Stimulated activated CD8-positive, alpha-beta memory T cell treated with anti-CD3 and anti-CD28 coated beads, Interleukin-2, amount 100 ng/mL, for 1 hour (primary cell): ENCODE data around the gene BCAS3.
"Not testable (repeated sequence)": the region's sequence is repeated elsewhere in the genome, so short reads cannot be mapped to it uniquely, and the experiment has no call there.

Experiments used
- DNase-seq, 2 donors: peaks; one replicate each; pipeline ENCODE4 v3.0.0-alpha.2; 2020; ENCODE audit warnings: low read depth in 2 of 2

Gene BCAS3

DNA sequence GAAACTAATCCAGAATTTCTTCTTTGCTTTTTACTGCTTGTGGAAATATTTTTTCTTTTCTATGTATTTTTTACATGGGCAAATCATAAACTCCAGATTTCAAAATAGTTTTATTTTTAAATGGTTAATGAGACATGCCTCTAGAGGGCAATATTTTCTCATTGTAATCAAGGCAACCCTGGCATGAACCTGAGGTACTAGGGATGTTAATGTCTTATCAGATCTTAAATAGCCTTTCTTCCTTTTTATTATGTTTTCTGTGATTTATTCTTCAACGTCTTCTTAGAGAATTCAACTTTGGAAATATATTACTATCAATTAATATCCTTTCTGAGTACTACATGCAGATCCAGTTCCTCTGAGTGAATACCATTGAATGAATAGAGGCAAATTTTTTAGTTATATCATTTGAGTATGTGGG lies 324.7 kb downstream of the BCAS3 start:
- no peak for DNase-seq

DNA sequence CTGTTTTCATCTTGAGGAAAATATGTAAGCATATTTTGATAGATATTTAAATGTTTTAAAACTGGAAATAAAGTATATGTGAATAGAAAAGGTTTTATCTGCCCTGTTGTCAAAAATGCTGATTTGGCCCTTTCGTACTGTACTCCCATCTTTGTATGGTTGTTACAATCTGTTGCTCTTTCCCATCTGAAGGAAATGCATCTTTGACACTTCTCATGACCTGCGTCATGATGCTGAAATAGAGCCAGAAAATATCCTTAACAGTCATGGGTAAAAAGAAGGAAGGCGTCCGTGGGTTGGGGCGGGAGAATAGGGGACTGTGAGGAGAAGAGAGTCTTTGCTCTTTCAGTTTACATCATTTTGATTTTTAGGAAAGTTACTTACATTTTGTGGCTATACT lies 327.7 kb downstream of the BCAS3 start:
- DNase-seq = no peak

DNA sequence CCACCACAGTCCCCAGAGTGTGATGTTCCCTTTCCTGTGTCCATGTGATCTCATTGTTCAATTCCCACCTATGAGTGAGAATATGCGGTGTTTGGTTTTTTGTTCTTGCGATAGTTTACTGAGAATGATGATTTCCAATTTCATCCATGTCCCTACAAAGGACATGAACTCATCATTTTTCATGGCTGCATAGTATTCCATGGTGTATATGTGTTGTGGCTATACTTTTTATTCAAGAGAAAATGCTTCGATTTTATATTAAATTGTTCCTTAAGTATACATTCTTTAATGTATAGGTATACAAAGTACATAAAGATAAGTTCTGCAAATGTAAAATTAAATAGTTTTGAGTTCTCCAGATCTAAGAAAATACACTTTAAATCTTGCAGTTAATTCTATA lies 328.3 kb downstream of the BCAS3 start:
- DNase-seq = not testable (repeated sequence)

DNA sequence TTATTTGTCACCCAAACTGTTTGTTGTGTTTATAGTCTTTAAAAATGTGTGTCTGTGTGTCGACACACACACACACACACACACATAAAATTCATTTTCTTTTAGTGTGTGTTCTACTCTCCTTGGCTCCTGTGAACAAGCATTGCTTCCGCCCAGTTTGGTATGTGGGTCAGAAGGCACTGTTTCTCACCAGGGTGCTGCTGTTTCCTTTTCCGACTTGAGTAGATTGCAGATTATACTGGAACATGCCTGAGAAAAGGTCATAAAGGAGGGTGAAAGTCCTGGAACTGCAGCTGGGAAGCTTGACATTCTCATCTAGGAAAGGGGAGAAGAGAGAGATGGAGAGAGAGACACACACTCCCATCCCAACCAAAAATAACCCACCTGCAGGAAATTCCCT lies 330.3 kb downstream of the BCAS3 start:
- DNase-seq = no peak

DNA sequence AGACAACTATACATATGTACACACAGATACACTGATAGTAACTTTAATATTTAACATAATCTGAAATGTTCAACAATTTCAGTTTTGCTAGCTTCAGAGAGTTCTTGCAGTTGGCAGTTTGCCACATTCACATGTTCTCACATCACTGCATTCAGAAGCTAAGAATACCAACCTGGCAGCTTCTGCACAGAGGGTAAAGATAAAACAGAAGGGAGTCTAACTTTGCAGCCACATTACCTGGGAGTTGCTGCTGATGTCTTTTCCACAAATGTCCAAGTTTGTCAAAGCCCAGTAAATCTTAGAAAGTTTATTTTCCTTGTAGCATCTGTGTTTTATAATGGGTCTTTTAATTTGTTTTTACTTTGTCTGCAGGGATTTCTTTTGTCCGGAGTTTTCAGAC lies 332.0 kb downstream of the BCAS3 start:
- no peak for DNase-seq

DNA sequence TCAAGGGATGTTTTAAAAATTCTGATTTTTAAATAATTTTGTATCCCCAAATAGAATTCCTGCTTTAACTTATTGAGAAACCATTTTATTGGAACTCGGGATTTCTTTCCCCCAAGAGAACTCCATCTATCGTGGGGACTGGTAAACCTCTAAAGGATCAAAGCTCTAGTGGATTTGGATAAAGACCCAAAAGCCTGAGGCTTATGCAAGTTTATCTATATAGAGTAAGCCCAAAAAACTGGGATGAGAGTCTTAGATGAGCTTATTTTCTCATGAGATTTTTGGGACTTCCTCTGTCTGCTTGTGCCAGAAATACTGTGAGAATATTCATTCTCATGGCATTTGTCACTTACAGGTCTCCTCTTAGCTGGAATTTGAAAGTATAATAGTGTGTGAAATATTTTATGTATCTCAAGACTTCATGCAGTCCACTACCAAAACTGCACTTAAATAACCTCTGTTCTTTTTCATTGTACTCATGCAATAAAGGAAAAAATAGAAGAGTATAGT lies 333.1 kb downstream of the BCAS3 start:
- no peak for DNase-seq

DNA sequence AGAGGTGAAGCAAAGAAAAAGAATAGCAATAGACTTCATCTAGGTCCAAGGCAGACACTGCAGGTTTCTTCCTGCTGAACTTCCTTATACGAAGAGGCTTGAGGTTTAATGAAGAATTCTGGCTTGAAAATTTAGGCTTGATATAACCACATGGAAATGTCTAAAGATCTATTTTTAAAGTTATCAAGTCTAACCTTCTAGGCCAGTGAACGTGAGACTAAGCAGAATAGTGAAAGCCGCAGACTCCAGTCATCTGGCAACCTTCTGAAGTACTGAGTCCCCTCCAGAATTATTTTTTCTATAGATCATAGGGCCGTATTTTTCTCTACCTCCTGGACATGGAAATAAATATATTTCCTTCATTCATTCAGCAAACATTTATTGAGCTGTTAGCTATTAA lies 333.6 kb downstream of the BCAS3 start:
- DNase-seq = no peak

DNA sequence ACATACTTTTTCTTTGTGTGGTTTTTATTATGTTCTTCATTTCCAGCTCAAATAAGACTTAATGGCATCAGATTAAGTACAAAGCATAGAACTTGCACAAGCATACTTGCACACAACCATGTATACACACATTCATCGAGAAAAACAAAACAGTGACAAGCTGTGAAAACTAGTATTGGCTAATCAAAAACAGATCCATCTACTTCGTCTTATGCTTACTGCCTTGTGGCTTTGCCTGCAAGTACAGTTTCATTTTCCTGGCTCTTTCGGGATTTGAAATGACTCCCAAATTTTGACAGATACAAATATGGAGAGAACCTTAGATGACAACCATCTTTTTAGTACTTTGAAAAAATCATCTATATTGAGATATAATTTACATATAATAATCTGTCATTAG lies 338.3 kb downstream of the BCAS3 start:
- DNase-seq = no peak

DNA sequence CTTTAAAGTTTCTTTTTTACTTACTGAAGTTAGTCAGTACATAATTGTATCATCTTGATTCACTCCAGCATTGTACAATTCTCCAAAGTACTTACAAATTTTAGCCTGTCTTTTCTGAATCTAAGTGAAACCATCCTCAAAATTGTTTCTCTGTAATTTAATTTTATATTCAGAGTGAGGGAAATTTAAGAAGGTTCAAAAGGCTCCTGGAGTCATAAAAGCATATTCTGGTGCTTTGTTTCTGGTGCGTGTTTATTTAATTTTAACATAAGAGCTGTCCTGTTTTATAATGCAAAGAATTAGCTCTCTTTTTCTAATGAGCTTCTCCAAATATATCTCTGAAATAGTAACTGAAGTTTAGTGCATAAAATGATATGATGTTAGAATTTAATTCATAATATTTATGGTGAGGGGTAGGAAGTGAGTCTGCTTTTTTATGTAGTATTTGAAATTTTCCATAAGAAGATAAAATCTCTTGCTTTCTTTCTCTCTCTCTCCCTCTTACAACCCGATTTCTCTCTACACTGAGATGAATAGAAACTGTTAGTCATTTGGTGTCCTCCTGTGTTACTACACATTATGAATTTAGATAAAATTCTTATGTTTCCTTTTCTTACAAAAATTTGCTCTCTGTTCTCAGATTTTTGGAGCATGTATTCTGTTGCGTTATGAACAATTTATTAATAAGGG lies 339.8 kb downstream of the BCAS3 start:
- DNase-seq = no peak

DNA sequence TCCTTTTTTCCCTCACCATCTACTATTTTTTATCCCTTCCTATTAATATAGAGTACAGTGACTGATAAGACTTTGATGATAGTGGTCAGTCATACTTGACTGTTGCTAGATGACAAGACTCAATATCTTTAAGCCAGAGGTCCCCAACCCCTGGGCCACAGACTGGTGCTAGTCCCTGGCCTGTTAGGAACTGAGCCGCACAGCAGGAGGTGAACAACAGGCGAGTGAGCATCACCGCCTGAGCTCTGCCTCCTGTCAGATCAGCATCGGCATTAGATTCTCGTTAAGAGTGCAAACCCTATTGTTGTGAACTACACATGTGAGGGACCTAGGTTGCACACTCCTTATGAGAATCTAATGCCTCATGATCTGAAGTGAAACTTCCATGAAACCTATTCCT lies 341.3 kb downstream of the BCAS3 start:
- no peak for DNase-seq

DNA sequence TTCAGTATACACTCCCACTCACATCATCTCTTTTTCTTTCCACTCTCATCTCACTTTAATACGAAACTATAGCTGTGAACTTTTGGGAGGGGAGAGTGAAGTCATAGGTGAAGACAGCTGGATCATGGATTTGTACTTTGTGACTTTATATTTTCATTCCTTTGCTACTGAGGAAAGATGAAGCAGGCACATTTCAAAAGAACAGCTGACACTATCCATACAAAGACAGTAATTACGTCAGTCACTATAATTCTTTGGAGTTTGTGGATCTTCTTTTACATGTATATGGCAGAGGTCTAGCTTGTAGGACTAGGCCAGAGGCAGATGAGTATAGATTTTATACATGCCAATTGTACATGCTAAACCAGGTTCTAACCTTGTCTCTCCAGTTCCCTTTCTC lies 346.3 kb downstream of the BCAS3 start:
- no peak for DNase-seq

DNA sequence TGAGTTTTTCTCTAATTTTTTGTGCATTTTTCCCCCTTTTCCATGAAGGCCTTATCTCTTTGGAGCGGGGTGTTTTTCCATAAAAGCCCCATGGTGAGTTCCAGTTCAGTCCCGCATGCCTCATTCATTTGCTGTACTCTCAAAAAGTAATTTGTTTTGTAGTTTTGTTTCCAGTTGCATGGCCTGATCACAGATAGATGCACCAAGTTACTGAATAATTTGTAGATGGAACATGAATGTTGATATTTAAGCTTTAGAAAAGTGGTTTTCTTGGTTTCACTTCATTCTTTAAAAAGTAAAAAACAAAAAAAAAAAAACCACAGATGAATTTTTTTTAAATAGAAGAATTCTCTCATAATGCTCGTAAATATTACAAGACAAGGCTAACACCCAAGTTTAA lies 349.2 kb downstream of the BCAS3 start:
- DNase-seq = no peak

DNA sequence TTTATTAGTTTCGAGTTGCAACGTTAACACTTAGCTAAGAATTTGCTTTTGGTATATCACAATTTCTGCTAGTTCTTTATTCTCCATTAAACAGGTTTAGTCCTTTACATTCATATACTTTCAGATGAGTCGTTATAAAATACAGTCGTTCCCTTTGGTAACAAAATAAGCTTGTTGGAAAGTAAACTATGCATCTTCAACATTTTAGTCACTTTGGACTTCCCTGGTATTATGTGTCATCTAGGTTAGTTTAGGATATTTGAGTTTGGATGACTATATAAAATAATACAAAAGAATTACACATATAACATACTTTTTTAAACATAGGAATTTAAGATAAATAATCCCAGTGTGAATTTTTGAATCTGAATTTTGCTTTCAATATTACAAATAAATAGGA lies 351.5 kb downstream of the BCAS3 start:
- no peak for DNase-seq

DNA sequence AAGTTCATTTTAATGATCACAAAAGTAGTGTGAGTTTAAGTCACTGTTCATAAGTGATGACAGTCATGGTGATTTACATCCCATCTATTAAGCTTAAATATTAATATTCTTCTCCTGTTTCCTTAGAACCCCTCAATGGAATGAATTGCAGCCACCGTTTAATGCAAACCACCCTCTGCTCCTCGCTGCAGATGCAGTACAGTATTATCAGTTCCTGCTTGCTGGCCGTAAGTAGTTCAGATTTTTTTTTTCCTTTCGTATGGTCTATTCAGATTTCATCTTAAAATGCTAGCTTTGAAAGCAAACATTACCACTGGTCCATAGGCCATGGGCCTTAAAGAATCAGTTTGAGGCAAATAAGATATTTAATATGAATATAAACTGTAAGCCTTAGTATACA lies 363.0 kb downstream of the BCAS3 start:
- no peak for DNase-seq

DNA sequence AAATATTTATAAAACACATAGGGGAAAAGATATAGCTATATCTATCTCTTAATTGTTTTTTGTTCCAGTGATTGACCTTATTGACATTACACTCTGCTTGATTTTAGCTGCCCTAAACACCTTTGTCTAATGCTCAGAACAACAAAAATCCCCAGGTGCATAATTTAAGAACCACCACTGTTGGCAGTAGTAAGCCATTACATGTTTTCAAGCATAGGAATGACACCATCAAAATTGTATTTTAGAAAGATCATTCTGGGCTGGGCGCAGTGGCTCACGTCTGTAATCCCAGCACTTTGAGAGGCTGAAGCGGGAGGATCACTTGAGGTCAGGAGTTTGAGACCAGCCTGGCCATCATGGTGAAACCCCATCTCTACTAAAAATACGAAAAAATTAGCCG lies 364.7 kb downstream of the BCAS3 start:
- not testable (repeated sequence) for DNase-seq

DNA sequence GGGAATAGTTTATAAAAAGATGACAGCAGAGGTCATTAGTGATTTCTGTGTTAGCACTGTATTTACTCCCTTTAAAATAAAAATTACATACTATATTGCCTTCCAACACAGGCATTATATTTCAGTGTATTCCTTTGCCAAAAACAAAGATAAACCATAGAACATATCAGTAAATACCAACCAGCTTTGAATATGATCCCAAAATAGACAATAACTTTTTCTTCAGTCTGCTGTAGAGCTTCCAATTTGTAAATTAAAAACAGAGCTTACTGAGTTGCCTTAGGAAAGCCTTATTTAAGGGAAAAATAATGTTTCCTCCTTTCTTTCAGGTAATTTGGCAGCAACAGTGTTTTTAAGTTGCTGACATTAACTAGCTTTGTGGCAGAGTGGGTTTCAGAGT lies 369.9 kb downstream of the BCAS3 start:
- DNase-seq = no peak

DNA sequence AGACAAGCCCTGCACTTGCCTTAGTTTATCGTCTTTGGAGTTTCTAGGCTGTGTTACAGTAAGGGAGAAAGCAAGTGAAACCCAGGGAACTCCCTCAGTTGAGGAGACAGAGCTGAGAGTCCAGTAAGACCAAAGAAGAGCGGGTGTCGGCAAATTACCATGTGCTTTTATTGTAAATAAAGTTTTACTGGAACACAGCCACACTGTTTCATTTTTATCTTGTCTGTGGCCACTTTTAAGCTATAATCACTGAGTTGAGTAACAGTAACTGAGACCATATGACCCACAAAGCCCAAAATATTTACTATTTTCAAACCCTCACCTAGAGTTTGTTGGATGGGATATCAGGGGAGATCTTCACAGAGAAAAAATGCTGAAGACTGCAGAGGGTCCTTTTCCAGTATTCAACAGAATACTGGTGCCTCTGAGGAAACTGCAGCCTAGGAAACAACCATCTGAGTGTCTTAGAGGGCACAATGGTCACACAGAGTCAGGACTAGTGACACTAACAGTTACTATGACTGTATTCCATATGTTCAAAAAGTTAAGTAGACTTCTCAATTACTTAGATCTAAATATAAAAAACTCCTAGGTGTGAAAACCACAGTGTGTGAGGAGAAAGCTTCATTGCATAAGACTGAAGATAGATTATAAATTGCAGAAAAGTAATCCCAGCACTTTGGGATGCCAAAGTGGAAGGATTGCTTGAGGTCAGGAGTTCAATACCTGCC lies 370.9 kb downstream of the BCAS3 start:
- no peak for DNase-seq

DNA sequence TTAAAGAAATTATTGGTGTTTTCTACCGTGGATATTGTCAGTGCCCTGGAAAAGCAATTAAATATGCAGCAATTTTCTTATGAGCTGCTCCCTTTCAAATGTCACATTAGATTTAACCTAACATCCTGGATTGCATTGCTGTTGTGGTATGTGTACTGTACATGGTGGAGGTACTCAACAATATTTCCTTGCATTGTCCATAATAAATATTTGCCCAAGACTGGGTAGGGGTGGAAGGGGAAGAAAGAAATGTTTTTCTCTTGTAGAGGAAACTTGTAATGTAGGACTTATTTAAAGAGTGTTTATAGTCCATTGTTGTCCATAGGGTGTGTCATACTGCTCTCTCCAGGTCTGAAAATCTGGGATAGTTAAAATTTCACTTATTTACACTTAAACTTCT lies 375.8 kb downstream of the BCAS3 start:
- DNase-seq = no peak

DNA sequence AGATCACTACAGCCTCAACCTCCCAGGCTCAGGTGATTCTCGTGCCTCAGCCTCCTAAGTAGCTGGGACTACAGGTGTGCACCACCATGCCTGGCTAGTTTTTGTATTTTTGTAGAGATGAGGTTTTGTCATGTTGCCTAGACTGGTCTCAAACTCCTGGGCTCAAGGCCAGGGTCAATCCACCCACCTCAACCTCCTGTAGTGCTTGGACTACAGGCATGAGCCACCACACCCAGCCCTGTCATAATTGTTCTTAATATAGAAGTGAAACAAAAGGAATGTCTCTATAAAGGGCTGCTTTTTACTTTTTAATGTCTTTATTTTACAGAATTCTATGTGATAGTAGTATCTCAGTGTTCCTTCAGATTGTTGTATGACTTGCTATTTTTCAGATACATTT lies 376.8 kb downstream of the BCAS3 start:
- DNase-seq = no peak

DNA sequence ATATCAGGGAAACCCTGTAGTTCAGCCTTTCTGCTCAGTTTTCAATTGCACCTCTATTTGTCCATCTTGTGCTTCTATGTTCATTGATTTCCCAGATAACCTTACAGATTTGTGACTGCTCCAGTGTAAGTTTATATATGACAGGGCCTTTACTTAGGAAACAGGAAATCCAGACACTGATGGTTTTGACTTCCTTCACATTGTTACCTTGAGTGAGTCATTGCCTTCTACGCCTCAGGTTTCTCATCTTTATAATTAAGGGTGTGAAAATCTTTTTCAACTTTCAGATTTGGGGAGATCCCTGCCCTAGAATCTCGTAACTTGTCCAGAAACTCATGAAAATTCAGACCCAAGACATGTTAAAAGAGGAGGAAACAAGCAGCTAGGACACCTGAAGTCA lies 379.6 kb downstream of the BCAS3 start:
- DNase-seq = no peak

DNA sequence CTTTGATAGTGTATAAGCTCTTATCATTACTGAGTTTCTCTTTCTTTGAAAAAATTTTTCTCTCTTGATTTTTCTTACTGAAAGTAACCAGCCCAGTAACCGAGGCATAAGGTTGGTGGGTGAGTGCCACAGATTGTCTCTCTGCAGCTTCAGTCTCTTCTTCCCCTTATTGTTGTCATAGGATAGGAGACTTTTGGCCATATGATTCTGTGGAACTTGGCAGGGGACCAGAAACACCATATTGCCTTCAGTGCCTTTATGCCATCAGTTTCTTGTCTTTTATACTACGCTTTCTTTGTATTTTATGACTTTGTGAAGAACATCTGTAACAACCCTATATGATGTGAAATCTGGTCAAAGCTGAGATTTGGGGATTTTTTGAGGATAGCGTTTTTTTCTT lies 380.4 kb downstream of the BCAS3 start:
- no peak for DNase-seq

DNA sequence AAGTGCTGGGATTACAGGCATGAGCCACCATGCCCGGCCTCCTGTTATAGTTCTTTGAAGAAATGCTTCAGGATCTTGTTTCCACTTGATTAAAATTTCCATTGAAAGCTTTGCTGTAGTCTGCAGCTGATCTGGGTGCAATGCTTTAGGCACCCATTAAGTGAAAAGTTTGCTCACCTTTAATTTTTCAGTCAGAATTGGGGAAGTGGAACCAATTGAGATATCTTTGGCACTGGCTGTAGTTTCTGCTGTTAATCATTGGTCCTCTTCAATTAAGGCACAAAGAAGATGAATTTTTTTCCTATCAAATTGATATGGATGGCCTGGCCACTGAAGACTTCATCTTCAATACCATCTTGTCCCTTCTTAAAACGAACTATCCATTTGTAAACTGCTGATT lies 385.9 kb downstream of the BCAS3 start:
- DNase-seq = no peak
